Fibroblast of lung (primary cell): Measurements from ENCODE around the gene PSG1. TPM values are rescaled to one million over a fixed set of nuclear protein-coding genes. Genes with fewer than 3 reads are reported as not detected.
"Not testable (repeated sequence)": the region's sequence is repeated elsewhere in the genome, so short reads cannot be mapped to it uniquely, and the experiment has no call there.

ENCODE experiments used
- DNase-seq, 2 donors: peaks; one replicate each; pipeline versions ENCODE4 v3.0.0 to v3.0.0-alpha.2; 2010; ENCODE audit warnings: low read depth in 2 of 2
- H2AFZ ChIP-seq: 2 replicates; pipeline ENCODE4 v1.5.1; 2012; ENCODE audit warnings: low read length, control low read depth, inconsistent platforms
- H3K27ac ChIP-seq: 2 replicates; pipeline ENCODE4 v1.5.1; 2011; ENCODE audit warnings: low read length, control low read depth; ENCODE audit not compliant: insufficient read depth
- H3K27me3 ChIP-seq: 2 replicates; pipeline ENCODE4 v1.5.1; 2011; ENCODE audit warnings: mild to moderate bottlenecking, low read length; ENCODE audit not compliant: control insufficient read depth, insufficient read depth
- H3K36me3 ChIP-seq: 2 replicates; pipeline ENCODE4 v1.5.1; 2011; ENCODE audit warnings: low read length; ENCODE audit not compliant: control insufficient read depth, insufficient read depth
- H3K4me1 ChIP-seq: 2 replicates; pipeline ENCODE4 v1.5.1; 2011; ENCODE audit warnings: low read length; ENCODE audit not compliant: control insufficient read depth, insufficient read depth; ENCODE audit errors: extremely low read depth
- H3K4me2 ChIP-seq: 2 replicates; pipeline ENCODE4 v1.5.1; 2011; ENCODE audit warnings: low read length, control low read depth; ENCODE audit not compliant: insufficient read depth; ENCODE audit errors: extremely low read depth
- H3K4me3 ChIP-seq, 4 experiments: fragments of 200-600 bp in 1 of 4; sonication (generic) in 1 of 4; replicated peaks in 1 of 4; 2 replicates each; pipeline ENCODE4 v1.5.1; 2011 to 2016; ENCODE audit warnings: low read length in 4 of 4, low read depth in 3 of 4, mild to moderate bottlenecking in 3 of 4, control low read depth in 2 of 4, inconsistent platforms in 1 of 4, mixed read lengths in 1 of 4; ENCODE audit not compliant: insufficient read depth in 1 of 4; ENCODE audit errors: control extremely low read depth in 1 of 4
- H3K79me2 ChIP-seq: 2 replicates; pipeline ENCODE4 v1.5.1; 2012; ENCODE audit warnings: mild to moderate bottlenecking, low read length, inconsistent platforms; ENCODE audit not compliant: control insufficient read depth, insufficient read depth
- H3K9ac ChIP-seq: 2 replicates; pipeline ENCODE4 v1.5.1; 2011; ENCODE audit warnings: mild to moderate bottlenecking, low read length, control low read depth; ENCODE audit not compliant: insufficient read depth
- H3K9me3 ChIP-seq: 2 replicates; pipeline ENCODE4 v1.5.1; 2012; ENCODE audit warnings: low read depth, low read length; ENCODE audit not compliant: control insufficient read depth, insufficient read depth
- H4K20me1 ChIP-seq: 2 replicates; pipeline ENCODE4 v1.5.1; 2011; ENCODE audit warnings: low read length; ENCODE audit not compliant: control insufficient read depth, insufficient read depth; ENCODE audit errors: extremely low read depth
- CTCF ChIP-seq, 2 donors: IDR thresholded peaks in 1 of 2; conservative IDR thresholded peaks in 1 of 2; 1 replicate in 1 of 2; 2 replicates in 1 of 2; pipeline ENCODE4 v1.5.1; 2011 to 2012; ENCODE audit warnings: low read length in 2 of 2, control low read depth in 1 of 2, inconsistent platforms in 1 of 2, low read depth in 1 of 2, mild to moderate bottlenecking in 1 of 2
- EZH2 ChIP-seq: IDR thresholded peaks from 2 replicates; pipeline ENCODE4 v1.5.1; 2012; ENCODE audit warnings: low read length, control low read depth, mild to moderate bottlenecking; ENCODE audit errors: missing control alignments
- polyA plus RNA-seq, 2 donors: library from polyadenylated mRNA; depleted of rRNA in 1 of 2; stranded (reverse) in 1 of 2; unstranded in 1 of 2; fragments of >200 nt; gene quantifications; 2 replicates each; pipeline ENCODE4 v1.2.1, GENCODE V29; 2011 to 2012; ENCODE audit warnings: missing spikeins in 1 of 2
- total RNA-seq: library from RNA; depleted of rRNA; stranded (reverse); fragments of >200 nt; gene quantifications from 2 replicates; pipeline ENCODE4 v1.2.1, GENCODE V29; 2014

PSG1 gene
- total and polyA plus RNA-seq, 2 donors (not counting 1 experiment from before 2014, with no cell fraction given), result 1.3 to 16.4 TPM

- TF ChIP-seq CTCF (conservative IDR thresholded peaks at IDR 0.05 in 1 of 2, IDR thresholded peaks at IDR 0.05 in 1 of 2; ENCODE audit: low read depth in 1 of 2, low read length in 2 of 2), result peak; percentile 63 to 74
- H3K27ac ChIP-seq, H3K36me3 ChIP-seq, H3K9ac ChIP-seq, H3K4me2 ChIP-seq, H2AFZ ChIP-seq, H4K20me1 ChIP-seq, H3K79me2 ChIP-seq, H3K4me1 ChIP-seq, H3K9me3 ChIP-seq, H3K4me3 ChIP-seq, H3K27me3 ChIP-seq: not testable (repeated sequence)
- DNase-seq, result peak; percentile 38 to 58
These were observed 43.6 kb upstream of the PSG1 start for GRCh38 chr19:42923106-42923505.

GRCh38 chr19:42920971-42921370 is 41.5 kb upstream of the PSG1 start:
- not testable (repeated sequence) for H4K20me1 ChIP-seq

GRCh38 chr19:42919757-42920079 is 40.2 kb upstream of the PSG1 start:
- Histone ChIP-seq H3K27me3 (no peaks in the 10 kb centered on the region), H2AFZ (no peak overlapping the region), H3K9ac (no peak overlapping the region), H3K4me3 (no peak overlapping the region), H3K4me2 (no peak overlapping the region), H3K79me2 (no peaks in the 10 kb centered on the region), H3K4me1 (no peaks in the 10 kb centered on the region), H3K36me3 (no peaks in the 10 kb centered on the region), H3K27ac (no peak overlapping the region), H3K9me3 (no peaks in the 10 kb centered on the region), H4K20me1 (no peaks in the 10 kb centered on the region)
- TF ChIP-seq CTCF (conservative IDR thresholded peaks at IDR 0.05 in 1 of 2, IDR thresholded peaks at IDR 0.05 in 1 of 2; ENCODE audit: low read depth in 1 of 2, low read length in 2 of 2) (no peak), EZH2 (no peak)
- DNase-seq, result no peak

More at GRCh38 chr19:42920971-42921370, 41.5 kb upstream of the PSG1 start:
- H3K79me2 ChIP-seq, H3K9ac ChIP-seq, H3K4me2 ChIP-seq, H2AFZ ChIP-seq, H3K27me3 ChIP-seq, H3K36me3 ChIP-seq, H3K9me3 ChIP-seq, H3K27ac ChIP-seq, H3K4me1 ChIP-seq, DNase-seq, H3K4me3 ChIP-seq: not testable (repeated sequence)
